HEK293 (cell line): ENCODE measurements around the gene CR1.
"Not testable (repeated sequence)": the region's sequence is repeated elsewhere in the genome, so short reads cannot be mapped to it uniquely, and the experiment has no call there.

ENCODE experiments used
- CTCF ChIA-PET: fragments of 350-600 bp; formaldehyde crosslinking; extraction: SDS; loops from one replicate; lab custom pipeline; 2021; ENCODE audit warnings: antibody characterized with exemption; lab: Yijun Ruan, JAX
- POLR2A ChIA-PET: fragments of 300-600 bp; formaldehyde crosslinking; extraction: SDS; loops from one replicate; lab custom pipeline; 2020; ENCODE audit warnings: antibody characterized with exemption, inconsistent platforms; lab: Yijun Ruan, JAX
- H3K27ac ChIP-seq: fragments of 200-500 bp; sonication (Bioruptor generic); 2 replicates; pipeline ENCODE4 v1.5.1; 2014; ENCODE audit warnings: low read depth, low read length, control low read depth, inconsistent platforms; ENCODE audit errors: extremely low read depth
- H3K36me3 ChIP-seq, 2 experiments: fragments of 200-500 bp in 1 of 2; sonication (Bioruptor generic) in 1 of 2; 1 replicate in 1 of 2; 2 replicates in 1 of 2; pipeline ENCODE4 v1.5.1; 2014 to 2017; ENCODE audit warnings: inconsistent platforms in 2 of 2, low read length in 2 of 2; ENCODE audit not compliant: control insufficient read depth in 2 of 2, insufficient read depth in 1 of 2
- H3K4me1 ChIP-seq: fragments of 200-500 bp; sonication (Bioruptor generic); 2 replicates; pipeline ENCODE4 v1.5.1; 2014; ENCODE audit warnings: mild to moderate bottlenecking, low read length, inconsistent platforms; ENCODE audit not compliant: control insufficient read depth, insufficient read depth
- H3K4me3 ChIP-seq: 2 replicates; pipeline ENCODE4 v1.5.1; 2011; ENCODE audit warnings: low read depth, mild to moderate bottlenecking, control low read depth, low read length, moderate library complexity
- H3K9me3 ChIP-seq: fragments of 200-500 bp; sonication (Bioruptor generic); 2 replicates; pipeline ENCODE4 v1.5.1; 2014; ENCODE audit warnings: low read depth, low read length, inconsistent platforms; ENCODE audit not compliant: control insufficient read depth, insufficient read depth
- AEBP2 ChIP-seq: fragments of 450-650 bp; formaldehyde crosslinking; IDR thresholded peaks from 2 replicates; pipeline ENCODE4 v1.5.1; 2016; ENCODE audit warnings: missing biosample characterization, missing genetic modification characterization, borderline replicate concordance
- TSHZ1 ChIP-seq: fragments of 450-650 bp; formaldehyde crosslinking; IDR thresholded peaks from 2 replicates; pipeline ENCODE4 v1.5.1; 2016; ENCODE audit warnings: missing biosample characterization, missing genetic modification characterization, borderline replicate concordance
- ZBTB11 ChIP-seq: fragments of 450-650 bp; formaldehyde crosslinking; conservative IDR thresholded peaks from 2 replicates; pipeline ENCODE4 v1.5.1; 2016; ENCODE audit warnings: low read depth, missing biosample characterization, missing genetic modification characterization
- ZBTB49 ChIP-seq: fragments of 450-650 bp; formaldehyde crosslinking; IDR thresholded peaks from 2 replicates; pipeline ENCODE4 v1.5.1; 2016; ENCODE audit warnings: missing biosample characterization, missing genetic modification characterization, low read depth
- ZNF121 ChIP-seq: fragments of 450-650 bp; formaldehyde crosslinking; IDR thresholded peaks from 2 replicates; pipeline ENCODE4 v1.5.1; 2016; ENCODE audit warnings: missing biosample characterization, missing genetic modification characterization
- ZNF138 ChIP-seq: fragments of 450-650 bp; formaldehyde crosslinking; IDR thresholded peaks from 2 replicates; pipeline ENCODE4 v1.5.1; 2016; ENCODE audit warnings: missing biosample characterization, missing genetic modification characterization, borderline replicate concordance
- ZNF146 ChIP-seq: fragments of 450-650 bp; formaldehyde crosslinking; IDR thresholded peaks from 2 replicates; pipeline ENCODE4 v1.5.1; 2016; ENCODE audit warnings: missing biosample characterization, missing genetic modification characterization
- ZNF184 ChIP-seq: fragments of 450-650 bp; IDR thresholded peaks from 2 replicates; pipeline ENCODE4 v1.5.1; 2018; ENCODE audit warnings: missing biosample characterization, mild to moderate bottlenecking, missing genetic modification characterization
- ZNF221 ChIP-seq: fragments of 450-650 bp; formaldehyde crosslinking; IDR thresholded peaks from 2 replicates; pipeline ENCODE4 v1.5.1; 2017; ENCODE audit warnings: missing biosample characterization, missing genetic modification characterization, borderline replicate concordance
- ZNF292 ChIP-seq: fragments of 450-650 bp; formaldehyde crosslinking; IDR thresholded peaks from 2 replicates; pipeline ENCODE4 v1.5.1; 2016; ENCODE audit warnings: low read depth, missing biosample characterization, missing genetic modification characterization, borderline replicate concordance
- ZNF302 ChIP-seq: fragments of 450-650 bp; formaldehyde crosslinking; IDR thresholded peaks from 2 replicates; pipeline ENCODE4 v1.5.1; 2016; ENCODE audit warnings: missing biosample characterization, missing genetic modification characterization, low read depth
- ZNF324 ChIP-seq: fragments of 450-650 bp; formaldehyde crosslinking; IDR thresholded peaks from 2 replicates; pipeline ENCODE4 v1.5.1; 2016; ENCODE audit warnings: missing biosample characterization, missing genetic modification characterization
- ZNF335 ChIP-seq: fragments of 450-650 bp; formaldehyde crosslinking; conservative IDR thresholded peaks from 2 replicates; pipeline ENCODE4 v1.5.1; 2016; ENCODE audit warnings: missing biosample characterization, missing genetic modification characterization
- ZNF416 ChIP-seq: fragments of 450-650 bp; formaldehyde crosslinking; IDR thresholded peaks from 2 replicates; pipeline ENCODE4 v1.5.1; 2016; ENCODE audit warnings: missing biosample characterization, missing genetic modification characterization
- ZNF510 ChIP-seq: fragments of 450-650 bp; formaldehyde crosslinking; IDR thresholded peaks from 2 replicates; pipeline ENCODE4 v1.5.1; 2018; ENCODE audit warnings: mild to moderate bottlenecking, missing genetic modification characterization, missing biosample characterization; ENCODE audit not compliant: insufficient replicate concordance
- ZNF548 ChIP-seq: fragments of 450-650 bp; formaldehyde crosslinking; IDR thresholded peaks from 2 replicates; pipeline ENCODE4 v1.5.1; 2016; ENCODE audit warnings: missing biosample characterization, missing genetic modification characterization
- ZNF571 ChIP-seq: fragments of 450-650 bp; formaldehyde crosslinking; IDR thresholded peaks from 2 replicates; pipeline ENCODE4 v1.5.0; 2017; ENCODE audit warnings: missing biosample characterization, missing genetic modification characterization
- ZNF629 ChIP-seq: fragments of 450-650 bp; formaldehyde crosslinking; IDR thresholded peaks from 2 replicates; pipeline ENCODE4 v1.5.1; 2017; ENCODE audit warnings: missing biosample characterization, missing genetic modification characterization
- ZNF837 ChIP-seq: fragments of 450-650 bp; formaldehyde crosslinking; IDR thresholded peaks from 2 replicates; pipeline ENCODE4 v1.5.1; 2016; ENCODE audit warnings: missing biosample characterization, missing genetic modification characterization

The CR1 gene

GRCh38 chr1:207676153-207676552 is 180.2 kb downstream of the CR1 start:
- Histone ChIP-seq H3K27ac (no peak overlapping the region), H3K4me3 (no peak overlapping the region), H3K9me3 (no peaks in the 10 kb centered on the region), H3K36me3 (no peaks in the 10 kb centered on the region), H3K4me1 (no peaks in the 10 kb centered on the region)
- TF ChIP-seq ZNF510 (tag by site-specific recombination) (no peak), ZNF837 (tag by site-specific recombination) (no peak), ZNF335 (no peak), ZNF302 (tag by site-specific recombination) (no peak), ZBTB11 (no peak), ZNF221 (tag by site-specific recombination) (no peak), ZNF548 (tag by site-specific recombination) (no peak), ZNF184 (tag by site-specific recombination) (no peak), ZNF292 (tag by site-specific recombination) (no peak), ZBTB49 (tag by site-specific recombination) (no peak), TSHZ1 (no peak), ZNF324 (tag by site-specific recombination) (no peak), ZNF571 (tag by site-specific recombination) (no peak), ZNF629 (tag by site-specific recombination) (no peak), ZNF138 (tag by site-specific recombination) (no peak), AEBP2 (no peak), ZNF121 (tag by site-specific recombination) (no peak), ZNF416 (tag by site-specific recombination) (no peak), ZNF146 (no peak)
- ChIA-PET CTCF (interaction anchor here (0.6 to 1.4 kb wide), 6 partner anchors 9 to 306 kb away, joined by 3 to 5 read pairs (median 3); no protein-coding TSS in a partner anchor), POLR2A (no interaction called here)

GRCh38 chr1:207680590-207681388 is 184.8 kb downstream of the CR1 start:
- H3K36me3 ChIP-seq, CTCF ChIA-PET, H3K4me1 ChIP-seq, H3K9me3 ChIP-seq, H3K27ac ChIP-seq, H3K4me3 ChIP-seq, POLR2A ChIA-PET: not testable (repeated sequence)
